Vagina (tissue), 2 donors: Measurements from ENCODE around the gene TASP1. TPM values are rescaled to one million over a fixed set of nuclear protein-coding genes. Genes with fewer than 3 reads are reported as not detected.

ENCODE experiments used
- DNase-seq, 2 donors: peaks; one replicate each; pipeline ENCODE4 v3.0.0-alpha.2; 2017; ENCODE audit errors: extremely low spot score in 2 of 2
- H3K27ac ChIP-seq: fragments of 200-600 bp; sonication (generic); one replicate; pipeline ENCODE4 v1.5.1; 2019
- H3K27me3 ChIP-seq: fragments of 200-600 bp; sonication (generic); one replicate; pipeline ENCODE4 v1.5.1; 2019
- H3K36me3 ChIP-seq, 2 donors: fragments of 200-600 bp; sonication (generic); one replicate each; pipeline ENCODE4 v1.5.1; 2017 to 2019
- H3K4me1 ChIP-seq: fragments of 200-600 bp; sonication (generic); one replicate; pipeline ENCODE4 v1.5.1; 2019
- H3K4me3 ChIP-seq, 2 donors: fragments of 200-600 bp; sonication (generic); 1 replicate in 1 of 2; 2 replicates in 1 of 2; pipeline ENCODE4 v1.5.1; 2016 to 2019
- H3K9me3 ChIP-seq: fragments of 200-600 bp; sonication (generic); one replicate; pipeline ENCODE4 v1.5.1; 2019
- CTCF ChIP-seq, 3 experiments: fragments of 450-650 bp in 2 of 3; fragments of 200-600 bp in 1 of 3; sonication (generic) in 1 of 3; IDR thresholded peaks; one replicate each; pipeline ENCODE4 v1.5.1; 2017 to 2019; ENCODE audit warnings: antibody characterized with exemption in 3 of 3, mild to moderate bottlenecking in 2 of 3, moderate library complexity in 2 of 3
- POLR2A ChIP-seq, 2 donors: fragments of 450-650 bp; IDR thresholded peaks; one replicate each; pipeline ENCODE4 v1.6.1; 2017; ENCODE audit warnings: antibody characterized with exemption in 2 of 2, mild to moderate bottlenecking in 2 of 2, moderate library complexity in 2 of 2
- POLR2AphosphoS5 ChIP-seq, 2 donors: sonication (generic); formaldehyde crosslinking; IDR thresholded peaks; one replicate each; pipeline ENCODE4 v1.9.0; 2017; ENCODE audit warnings: antibody characterized with exemption in 2 of 2, mild to moderate bottlenecking in 2 of 2, low read depth in 1 of 2; ENCODE audit not compliant: insufficient read depth in 1 of 2
- intact Hi-C: fragments of 100-400 bp; cut with DNase I; formaldehyde crosslinking; loops from one replicate; pipeline ENCODE4 v1.15.1; 2023
- total RNA-seq: library from RNA; depleted of rRNA; stranded (reverse); fragments of >200 nt; gene quantifications from one replicate; pipeline ENCODE4 v1.2.3, GENCODE V29; 2016

Gene TASP1
- total RNA-seq, 1 donor from 2014 or later, result 12.5 TPM

DNA sequence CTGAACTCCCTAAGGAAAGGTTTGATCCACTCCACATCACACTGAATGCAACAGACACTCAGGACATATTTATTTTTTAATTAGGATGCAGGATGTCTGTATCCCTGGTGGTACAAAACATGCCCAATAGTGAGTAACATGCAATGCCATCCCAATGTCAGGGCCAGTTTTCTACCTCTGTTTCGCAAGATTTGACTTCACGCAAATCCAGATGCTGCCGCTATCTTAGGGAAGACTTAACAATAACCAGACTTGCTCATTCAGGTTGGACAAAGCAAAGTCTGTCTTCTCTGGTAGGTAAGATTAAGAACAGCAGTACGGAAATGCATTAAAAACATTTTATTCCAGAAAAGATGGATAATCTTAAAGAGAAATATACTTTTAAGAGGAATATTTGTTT is 103.1 kb downstream of the TASP1 start:
- no peak overlapping the region for H3K4me3 ChIP-seq
- no peaks in the 10 kb centered on the region for H3K27me3 ChIP-seq
- intact Hi-C loops, result no loop called here
- TF ChIP-seq POLR2AphosphoS5 (IDR thresholded peaks at IDR 0.05; ENCODE audit: insufficient read depth in 1 of 2, low read depth in 1 of 2), result no peak
- no peak for TF ChIP-seq CTCF (IDR thresholded peaks at IDR 0.05)
- TF ChIP-seq POLR2A (IDR thresholded peaks at IDR 0.05), result no peak
- no peak overlapping the region for H3K27ac ChIP-seq
- H3K4me1 ChIP-seq, result no peaks in the 10 kb centered on the region
- H3K9me3 ChIP-seq, result no peaks in the 10 kb centered on the region
- no peaks in the 10 kb centered on the region for H3K36me3 ChIP-seq
- DNase-seq, result no peak

DNA sequence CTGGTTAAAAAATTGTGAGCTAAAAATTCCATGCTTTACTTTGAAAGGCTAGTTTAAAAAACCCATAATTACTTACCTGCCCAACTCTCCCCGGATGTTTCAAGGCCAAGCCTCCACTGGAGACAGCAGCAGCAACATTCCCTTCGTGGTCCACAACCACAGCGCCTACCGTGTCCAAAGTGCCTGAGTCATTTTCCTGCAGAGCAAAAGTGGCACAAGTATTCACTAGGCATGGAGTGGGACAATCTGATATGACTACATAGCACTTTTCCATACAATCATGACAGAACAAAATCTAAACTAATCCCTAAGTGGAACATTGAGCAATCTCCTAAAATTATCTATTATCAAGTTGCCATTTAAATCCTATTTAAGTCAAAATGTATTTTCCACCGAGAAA is 104.8 kb downstream of the TASP1 start:
- no peak for DNase-seq
- no peaks in the 10 kb centered on the region for H3K9me3 ChIP-seq
- no peaks in the 10 kb centered on the region for H3K4me1 ChIP-seq
- intact Hi-C loops, result no loop called here
- H3K36me3 ChIP-seq, result no peaks in the 10 kb centered on the region
- TF ChIP-seq POLR2A (IDR thresholded peaks at IDR 0.05) (no peak), POLR2AphosphoS5 (IDR thresholded peaks at IDR 0.05; ENCODE audit: insufficient read depth in 1 of 2, low read depth in 1 of 2) (no peak), CTCF (IDR thresholded peaks at IDR 0.05) (no peak)
- no peak overlapping the region for H3K27ac ChIP-seq
- no peak overlapping the region for H3K4me3 ChIP-seq
- no peaks in the 10 kb centered on the region for H3K27me3 ChIP-seq

DNA sequence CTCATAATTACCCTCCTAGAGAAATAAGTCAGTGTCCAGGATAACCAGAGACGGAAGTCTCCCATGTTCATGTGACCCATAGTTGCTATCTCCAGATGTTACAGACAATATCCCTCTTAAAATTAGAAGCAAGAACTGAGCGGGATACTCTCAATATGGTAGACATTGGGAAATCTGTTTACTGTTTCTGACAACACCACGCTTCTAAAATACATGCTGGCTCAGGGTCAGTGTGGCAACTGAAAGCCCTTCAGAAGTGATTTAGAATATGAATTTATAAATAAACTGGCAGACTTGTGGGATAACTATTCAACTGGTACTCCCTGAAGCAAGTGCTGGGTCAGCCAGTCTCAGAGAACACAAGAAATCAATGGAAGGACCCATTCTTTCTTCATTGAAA is 108.6 kb downstream of the TASP1 start:
- Histone ChIP-seq H3K36me3 (peaks cover 0 to 3% of the 10 kb centered on the region in 2 donors), H3K4me3 (no peak overlapping the region), H3K4me1 (no peaks in the 10 kb centered on the region), H3K9me3 (no peaks in the 10 kb centered on the region), H3K27me3 (no peaks in the 10 kb centered on the region), H3K27ac (no peak overlapping the region)
- intact Hi-C loops, result no loop called here
- TF ChIP-seq CTCF (IDR thresholded peaks at IDR 0.05) (no peak), POLR2A (IDR thresholded peaks at IDR 0.05) (no peak), POLR2AphosphoS5 (IDR thresholded peaks at IDR 0.05; ENCODE audit: insufficient read depth in 1 of 2, low read depth in 1 of 2) (no peak)
- no peak for DNase-seq

GRCh38 chr20:13526551-13526950 is 112.2 kb downstream of the TASP1 start:
- peaks cover 0 to 18% of the 10 kb centered on the region in 2 donors for H3K36me3 ChIP-seq
- H3K27ac ChIP-seq, result no peak overlapping the region
- TF ChIP-seq POLR2A (IDR thresholded peaks at IDR 0.05) (no peak), CTCF (IDR thresholded peaks at IDR 0.05) (no peak), POLR2AphosphoS5 (IDR thresholded peaks at IDR 0.05; ENCODE audit: insufficient read depth in 1 of 2, low read depth in 1 of 2) (no peak)
- no peak for DNase-seq
- intact Hi-C loops, result no loop called here
- no peak overlapping the region for H3K4me3 ChIP-seq
- no peaks in the 10 kb centered on the region for H3K27me3 ChIP-seq
- no peaks in the 10 kb centered on the region for H3K4me1 ChIP-seq
- no peaks in the 10 kb centered on the region for H3K9me3 ChIP-seq

DNA sequence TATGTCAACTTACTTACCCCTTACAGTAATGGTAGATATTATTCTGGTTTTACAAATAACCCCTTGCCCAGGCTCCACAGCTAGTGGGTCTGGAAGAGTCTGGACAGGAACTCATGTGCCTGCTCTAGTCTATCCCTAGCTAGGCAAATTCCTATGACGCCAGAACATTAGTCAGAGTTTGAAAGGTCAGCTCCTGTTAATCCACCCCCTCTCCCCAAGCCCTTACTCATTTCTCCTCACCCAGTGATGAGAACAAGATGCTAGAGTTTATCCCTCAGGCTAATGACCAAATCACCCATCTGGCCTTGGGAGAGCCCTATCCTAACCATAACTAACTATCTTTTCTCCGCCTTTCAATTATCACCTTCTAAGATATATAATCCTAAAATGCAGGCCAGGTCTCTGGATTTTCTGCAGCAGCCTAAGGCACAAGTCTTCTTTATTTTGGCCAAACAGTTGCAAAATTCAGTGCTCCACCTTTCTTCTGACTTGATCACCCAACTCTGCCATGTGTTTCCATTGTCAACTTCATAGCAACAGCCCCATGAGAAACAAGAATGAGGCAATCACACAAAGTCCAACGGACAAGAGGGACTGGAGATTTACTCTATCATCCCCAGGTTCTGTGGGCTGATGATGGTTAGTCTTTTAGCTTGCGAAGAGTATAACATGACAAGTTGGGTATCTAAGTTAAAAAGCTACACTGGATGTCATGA is 113.3 kb downstream of the TASP1 start:
- no peak for TF ChIP-seq POLR2A (IDR thresholded peaks at IDR 0.05)
- TF ChIP-seq CTCF (IDR thresholded peaks at IDR 0.05), result no peak
- no peak for TF ChIP-seq POLR2AphosphoS5 (IDR thresholded peaks at IDR 0.05; ENCODE audit: insufficient read depth in 1 of 2, low read depth in 1 of 2)
- peaks cover 0 to 18% of the 10 kb centered on the region in 2 donors for H3K36me3 ChIP-seq
- intact Hi-C loops, result no loop called here
- no peaks in the 10 kb centered on the region for H3K27me3 ChIP-seq
- no peak for DNase-seq
- H3K4me1 ChIP-seq, result no peaks in the 10 kb centered on the region
- no peak overlapping the region for H3K27ac ChIP-seq
- no peaks in the 10 kb centered on the region for H3K9me3 ChIP-seq
- H3K4me3 ChIP-seq, result no peak overlapping the region
